Central memory CD8-positive, alpha-beta T cell (primary cell): ENCODE results near the gene GARIN5A.
"Not testable (repeated sequence)": the region's sequence is repeated elsewhere in the genome, so short reads cannot be mapped to it uniquely, and the experiment has no call there.

Source experiments
- ATAC-seq: fragments of 150-1000 bp; cut with Tn5 transposase; replicated peaks from 2 replicates; pipeline ENCODE4 v1.10.0; 2022; ENCODE audit warnings: mild to moderate bottlenecking, moderate FRiP score, moderate number of reproducible peaks; ENCODE audit not compliant: poor library complexity, severe bottlenecking; ENCODE audit errors: extremely low read depth
- DNase-seq, 2 donors: peaks; one replicate each; pipeline ENCODE4 v3.0.0; 2021; ENCODE audit warnings: low spot score in 2 of 2
- H3K27ac Mint-ChIP-seq: one replicate; pipeline ENCODE4 v1.8.0; 2022; ENCODE audit warnings: low read depth, mild to moderate bottlenecking, moderate library complexity, mixed read lengths
- H3K27me3 Mint-ChIP-seq: one replicate; pipeline ENCODE4 v1.8.0; 2022; ENCODE audit warnings: mixed read lengths
- H3K36me3 Mint-ChIP-seq: one replicate; pipeline ENCODE4 v1.8.0; 2022; ENCODE audit warnings: mild to moderate bottlenecking, moderate library complexity, mixed read lengths; ENCODE audit not compliant: insufficient read depth
- H3K4me1 Mint-ChIP-seq: one replicate; pipeline ENCODE4 v1.8.0; 2022; ENCODE audit warnings: mixed read lengths
- H3K4me3 Mint-ChIP-seq: one replicate; pipeline ENCODE4 v1.8.0; 2022; ENCODE audit warnings: mild to moderate bottlenecking, moderate library complexity, mixed read lengths
- H3K9me3 Mint-ChIP-seq: one replicate; pipeline ENCODE4 v1.8.0; 2022; ENCODE audit warnings: mixed read lengths

GARIN5A gene

DNA sequence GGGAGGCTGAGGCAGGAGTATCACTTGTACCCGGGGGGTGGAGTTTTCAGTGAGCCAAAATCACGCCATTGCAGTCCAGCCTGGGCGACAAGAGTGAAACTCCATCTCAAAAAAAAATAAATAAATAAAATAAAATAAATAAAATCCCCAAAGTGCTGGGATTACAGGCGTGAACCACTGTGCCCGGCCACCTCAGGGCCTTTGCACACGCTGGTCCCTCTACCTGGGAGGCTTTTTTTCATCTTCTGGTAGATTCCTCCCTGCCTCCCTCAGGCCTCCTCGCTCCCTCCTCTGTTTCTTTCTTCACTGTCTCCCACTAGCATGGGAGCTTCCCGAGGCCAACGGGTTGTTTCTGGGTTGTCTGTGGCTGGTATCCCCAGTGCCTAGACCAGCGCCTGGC is 28.9 kb downstream of the GARIN5A start:
- no peak overlapping the region for H3K4me3 Mint-ChIP-seq
- no peaks in the 10 kb centered on the region for H3K9me3 Mint-ChIP-seq
- no peak for ATAC-seq
- no peaks in the 10 kb centered on the region for H3K4me1 Mint-ChIP-seq
- no peak for DNase-seq
- no peak overlapping the region for H3K27ac Mint-ChIP-seq
- peaks cover 37% of the 10 kb centered on the region for H3K27me3 Mint-ChIP-seq
- peaks cover 1% of the 10 kb centered on the region for H3K36me3 Mint-ChIP-seq

DNA sequence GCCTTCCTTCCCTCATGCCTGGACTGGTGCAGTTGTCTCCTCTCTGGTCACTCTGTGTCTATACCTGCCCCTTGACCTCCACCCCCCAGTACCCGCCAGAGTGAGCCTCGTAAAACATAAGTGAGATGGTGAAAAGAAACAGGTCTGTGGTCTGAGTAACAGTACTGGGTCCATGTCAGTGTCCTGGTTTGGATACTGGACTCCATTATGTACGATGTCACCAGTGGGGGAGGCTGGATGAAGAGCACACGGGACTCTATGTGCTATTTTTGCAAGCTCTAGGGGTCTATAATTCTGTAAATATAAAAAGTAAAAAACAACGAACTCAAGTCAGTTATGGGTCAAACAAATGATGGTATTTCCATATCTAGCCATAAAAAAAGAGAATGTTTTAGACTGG is 29.6 kb downstream of the GARIN5A start:
- ATAC-seq (no peak), DNase-seq (no peak)
- Mint-ChIP-seq H3K36me3 (peaks cover 1% of the 10 kb centered on the region), H3K4me3 (no peak overlapping the region), H3K9me3 (no peaks in the 10 kb centered on the region), H3K27me3 (peaks cover 30% of the 10 kb centered on the region), H3K27ac (no peak overlapping the region), H3K4me1 (no peaks in the 10 kb centered on the region)

DNA sequence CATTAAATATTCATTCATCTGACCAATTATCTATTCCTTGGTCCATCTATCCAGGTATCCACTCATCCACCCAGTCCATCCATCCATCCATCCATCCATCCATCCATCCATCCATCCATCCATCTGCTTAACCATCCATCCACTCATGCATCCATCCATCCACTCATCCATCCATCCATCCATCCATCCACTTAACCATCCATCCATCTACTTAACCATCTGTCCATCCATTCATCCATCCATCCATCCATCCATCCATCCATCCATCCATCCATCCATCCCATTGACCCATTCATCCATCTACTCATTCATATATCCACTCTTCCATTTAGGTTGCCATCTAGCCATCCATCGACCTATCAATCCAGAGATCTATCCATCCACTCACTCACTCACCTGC is 32.6 kb downstream of the GARIN5A start:
- H3K9me3 Mint-ChIP-seq = no peaks in the 10 kb centered on the region
- ATAC-seq = no peak
- H3K4me3 Mint-ChIP-seq = no peak overlapping the region
- H3K36me3 Mint-ChIP-seq = peaks cover 1% of the 10 kb centered on the region
- peaks cover 33% of the 10 kb centered on the region for H3K27me3 Mint-ChIP-seq
- no peak for DNase-seq
- no peak overlapping the region for H3K27ac Mint-ChIP-seq
- no peaks in the 10 kb centered on the region for H3K4me1 Mint-ChIP-seq

DNA sequence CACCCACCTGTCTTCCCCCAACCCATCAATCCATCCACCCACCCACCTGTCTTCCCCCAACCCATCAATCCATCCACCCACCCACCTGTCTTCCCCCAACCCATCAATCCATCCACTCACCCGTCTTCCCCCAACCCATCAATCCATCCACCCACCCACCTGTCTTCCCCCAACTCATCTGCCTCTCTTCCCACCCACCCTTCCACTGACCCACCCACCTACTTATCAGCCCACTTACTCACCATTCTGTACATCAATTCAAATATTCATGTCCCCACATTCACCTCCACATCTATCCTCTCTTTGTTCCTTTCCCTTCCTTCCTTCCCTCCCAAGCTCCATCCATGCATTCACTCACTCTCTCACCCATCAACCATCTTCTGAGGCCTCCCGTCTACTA is 37.5 kb downstream of the GARIN5A start:
- not testable (repeated sequence) for ATAC-seq

DNA sequence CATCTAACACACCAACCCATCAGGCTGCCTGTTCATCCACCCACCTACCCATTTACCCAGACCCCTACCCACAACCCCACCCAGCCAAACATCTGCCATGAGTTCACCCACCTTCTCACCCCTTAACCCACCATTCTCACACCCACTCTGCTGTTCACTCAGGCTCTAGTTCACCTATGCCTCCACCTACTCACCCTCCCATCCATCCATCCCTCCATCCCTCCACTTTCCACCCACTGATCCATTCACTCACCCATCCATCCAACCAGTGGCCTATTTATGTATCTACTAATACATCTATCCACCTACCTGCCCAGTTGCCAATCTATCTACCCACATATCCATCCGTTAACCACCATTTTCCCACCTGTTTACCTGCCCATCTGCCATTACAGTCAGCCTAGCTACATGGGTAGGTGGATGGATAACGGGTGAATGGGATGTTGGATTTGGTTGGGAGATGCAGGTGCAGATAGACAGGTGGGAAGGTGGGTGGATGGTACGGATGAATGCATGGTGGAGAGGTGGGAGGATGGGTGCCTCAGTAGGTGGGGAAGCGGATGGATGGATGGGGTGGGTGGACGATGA is 38.7 kb downstream of the GARIN5A start:
- H3K27ac Mint-ChIP-seq = no peak overlapping the region
- peaks cover 26% of the 10 kb centered on the region for H3K27me3 Mint-ChIP-seq
- no peaks in the 10 kb centered on the region for H3K9me3 Mint-ChIP-seq
- DNase-seq (no peak), ATAC-seq (no peak)
- H3K4me3 Mint-ChIP-seq = no peak overlapping the region
- H3K4me1 Mint-ChIP-seq = no peaks in the 10 kb centered on the region
- no peaks in the 10 kb centered on the region for H3K36me3 Mint-ChIP-seq

More for the DNA sequence above, 37.5 kb downstream of the GARIN5A start:
- H3K4me1 Mint-ChIP-seq, H3K27ac Mint-ChIP-seq, H3K4me3 Mint-ChIP-seq, H3K9me3 Mint-ChIP-seq, DNase-seq, H3K36me3 Mint-ChIP-seq: not testable (repeated sequence)
- peaks cover 19% of the 10 kb centered on the region for H3K27me3 Mint-ChIP-seq

DNA sequence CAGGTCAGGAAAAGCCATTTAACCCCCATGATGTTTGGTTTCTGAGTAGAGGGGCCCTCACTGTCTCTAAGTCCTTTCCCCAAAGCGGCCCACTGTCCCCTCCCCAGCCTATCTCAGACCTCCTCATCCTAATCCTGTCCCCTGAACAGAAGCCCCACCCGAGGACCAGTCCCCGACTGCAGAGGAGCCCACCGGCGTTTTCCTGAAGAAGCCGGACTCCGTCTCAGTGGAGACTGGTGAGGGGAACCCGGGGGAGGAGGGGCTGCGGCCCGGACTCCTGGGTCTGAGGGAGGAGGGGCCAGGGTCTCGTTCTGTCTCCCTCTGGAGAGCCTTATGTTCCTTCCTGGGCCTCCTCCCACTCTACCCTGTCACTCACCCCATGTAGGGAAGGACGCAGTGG is 41.0 kb downstream of the GARIN5A start:
- Mint-ChIP-seq H3K9me3 (no peaks in the 10 kb centered on the region), H3K27ac (no peak overlapping the region), H3K4me1 (peaks cover 11% of the 10 kb centered on the region), H3K4me3 (no peak overlapping the region), H3K36me3 (peaks cover 8% of the 10 kb centered on the region), H3K27me3 (peaks cover 28% of the 10 kb centered on the region)
- DNase-seq (no peak), ATAC-seq (no peak)

DNA sequence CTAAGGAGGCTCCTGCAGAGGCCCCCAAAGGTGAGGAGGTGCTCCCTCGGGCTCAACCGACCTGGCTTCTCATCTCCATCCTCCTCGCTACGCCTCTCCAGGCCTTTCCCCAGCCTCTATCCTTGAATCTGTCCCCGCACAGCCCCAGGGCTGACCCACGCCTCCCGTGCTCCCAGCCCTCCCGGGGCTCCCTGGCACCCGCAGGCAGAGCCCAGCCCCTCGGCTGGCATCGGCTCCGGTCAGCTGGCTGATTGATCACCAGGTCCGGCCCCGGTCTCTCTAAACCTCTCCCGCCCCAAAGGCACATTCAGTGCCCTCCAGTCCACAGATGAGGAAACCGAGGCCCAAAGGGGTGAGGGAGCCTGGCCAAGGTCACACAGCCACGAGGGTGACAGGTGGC is 41.4 kb downstream of the GARIN5A start:
- Mint-ChIP-seq H3K36me3 (peaks cover 8% of the 10 kb centered on the region), H3K4me3 (no peak overlapping the region)
- no peak for ATAC-seq

DNA sequence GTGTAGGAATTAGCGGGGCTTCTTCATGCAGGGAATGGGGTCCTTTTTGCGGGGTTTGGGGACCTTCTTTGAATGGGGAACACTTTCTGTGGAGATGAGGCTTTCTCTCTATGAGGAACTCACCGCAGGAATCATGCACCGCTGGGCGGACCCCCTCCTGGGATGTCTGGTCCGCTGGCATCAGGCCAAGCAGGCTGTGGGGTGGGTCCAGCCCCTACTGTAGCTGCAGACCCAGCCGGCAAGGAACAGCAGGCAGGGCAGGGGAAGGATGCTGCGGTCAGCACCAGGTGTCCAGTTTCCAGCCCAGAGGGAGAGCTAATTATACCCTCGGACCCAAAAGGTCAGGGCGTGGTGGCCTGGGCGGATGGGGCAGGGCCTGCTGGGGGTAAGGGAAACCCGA is 42.1 kb downstream of the GARIN5A start:
- Mint-ChIP-seq H3K4me3 (no peak overlapping the region), H3K27me3 (peaks cover 17% of the 10 kb centered on the region), H3K9me3 (no peaks in the 10 kb centered on the region), H3K4me1 (peaks cover 11% of the 10 kb centered on the region), H3K36me3 (peaks cover 8% of the 10 kb centered on the region), H3K27ac (no peak overlapping the region)
- no peak for ATAC-seq
- no peak for DNase-seq

More for the DNA sequence above, 41.4 kb downstream of the GARIN5A start:
- DNase-seq = no peak
- Mint-ChIP-seq H3K27me3 (peaks cover 23% of the 10 kb centered on the region), H3K4me1 (peaks cover 11% of the 10 kb centered on the region), H3K9me3 (no peaks in the 10 kb centered on the region), H3K27ac (no peak overlapping the region)

DNA sequence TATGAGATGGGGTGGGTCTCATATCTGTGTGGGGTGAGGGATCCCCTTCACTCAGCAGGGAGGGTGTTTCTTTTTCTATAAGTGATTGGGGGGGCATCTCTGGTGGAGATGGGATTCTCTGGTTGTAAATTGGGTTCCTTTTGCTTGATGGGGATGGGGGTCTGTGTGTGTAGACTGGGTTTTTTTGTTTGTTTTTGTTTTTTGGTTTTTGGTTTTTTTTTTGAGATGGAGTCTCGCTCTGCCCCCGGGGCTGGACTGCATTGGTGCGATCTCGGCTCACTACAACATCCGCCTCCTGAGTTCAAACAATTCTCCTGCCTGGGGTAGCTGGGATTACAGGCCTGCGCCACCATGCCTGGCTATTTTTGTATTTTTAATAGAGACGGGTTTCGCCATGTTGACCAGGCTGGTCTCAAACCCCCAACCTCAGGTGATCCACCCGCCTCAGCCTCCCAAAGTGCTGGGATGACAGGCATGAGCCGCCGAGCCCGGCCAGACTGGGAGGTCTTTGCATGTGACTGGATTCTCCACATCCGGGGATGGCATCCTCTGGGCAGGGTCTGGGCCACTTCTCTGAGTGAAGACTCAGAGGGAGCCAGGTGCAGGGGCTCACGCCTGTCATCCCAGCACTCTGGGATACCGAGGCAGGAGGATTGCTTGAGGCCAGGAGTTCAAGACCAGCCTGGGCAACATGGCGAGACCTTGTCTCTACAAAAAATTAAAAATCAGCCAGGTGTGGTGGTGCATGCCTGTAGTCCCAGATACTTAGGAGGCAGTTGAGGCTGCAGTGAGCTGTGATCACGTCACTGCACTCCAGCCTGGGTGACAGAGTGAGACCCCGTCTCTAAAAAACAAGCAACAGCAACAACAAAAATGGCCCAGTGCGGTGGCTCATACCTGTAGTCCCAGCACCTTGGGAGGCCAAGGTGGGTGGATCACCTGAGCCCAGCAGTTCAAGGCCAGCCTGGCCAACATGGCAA is 43.2 kb downstream of the GARIN5A start:
- Mint-ChIP-seq H3K36me3 (peaks cover 8% of the 10 kb centered on the region), H3K27me3 (peaks cover 19% of the 10 kb centered on the region), H3K4me3 (peak overlapping the region; percentile 84), H3K27ac (no peak overlapping the region), H3K4me1 (peaks cover 11% of the 10 kb centered on the region), H3K9me3 (no peaks in the 10 kb centered on the region)
- no peak for ATAC-seq
- no peak for DNase-seq

DNA sequence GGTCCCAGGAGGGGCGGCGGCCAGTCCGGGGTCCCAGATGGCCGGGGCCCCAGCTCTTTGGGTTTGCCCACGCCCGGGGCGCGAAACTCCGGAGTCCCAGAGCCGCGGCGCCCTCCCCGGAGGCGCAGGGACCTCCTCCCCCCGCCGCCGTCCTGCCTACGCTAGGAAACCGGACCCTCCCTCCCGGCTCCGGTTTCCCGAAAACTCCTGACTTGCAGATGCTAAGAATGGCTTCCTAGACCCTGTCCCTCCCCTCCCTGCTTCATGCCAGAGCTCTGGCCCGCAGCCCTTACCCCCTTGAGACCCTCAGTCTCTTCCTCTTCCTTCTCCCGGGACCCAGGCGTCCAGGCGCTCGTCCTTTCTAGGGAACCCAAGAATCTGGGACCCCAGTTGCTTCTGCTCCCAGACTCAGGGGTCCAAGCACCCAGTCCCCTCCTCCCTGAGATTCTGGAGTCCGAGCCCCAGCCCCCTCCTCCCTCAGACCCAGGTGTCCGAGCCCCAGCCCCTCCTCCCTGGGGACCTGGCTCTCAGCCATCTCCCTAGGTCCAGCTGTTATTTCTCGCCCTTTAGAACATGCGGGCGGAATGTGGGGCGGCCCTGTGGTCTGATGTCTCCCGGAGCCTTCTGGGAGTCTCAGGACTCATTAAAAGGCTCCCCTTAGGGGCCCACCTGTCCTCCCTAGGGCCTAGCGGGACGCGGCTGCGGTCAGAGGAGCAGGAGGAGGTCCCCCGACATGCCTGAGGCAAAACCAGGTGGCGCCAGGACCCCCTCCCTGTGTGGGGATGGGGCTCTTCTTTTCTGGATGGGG is 44.2 kb downstream of the GARIN5A start, which contains the start of gene MYBPC2:
Gene MYBPC2 (plus strand): TSS at position 672 of the 808 bp plus-strand sequence. CDS start 62 bp downstream, at position 734.
- peaks cover 11% of the 10 kb centered on the region for H3K4me1 Mint-ChIP-seq
- ATAC-seq = no peak

DNA sequence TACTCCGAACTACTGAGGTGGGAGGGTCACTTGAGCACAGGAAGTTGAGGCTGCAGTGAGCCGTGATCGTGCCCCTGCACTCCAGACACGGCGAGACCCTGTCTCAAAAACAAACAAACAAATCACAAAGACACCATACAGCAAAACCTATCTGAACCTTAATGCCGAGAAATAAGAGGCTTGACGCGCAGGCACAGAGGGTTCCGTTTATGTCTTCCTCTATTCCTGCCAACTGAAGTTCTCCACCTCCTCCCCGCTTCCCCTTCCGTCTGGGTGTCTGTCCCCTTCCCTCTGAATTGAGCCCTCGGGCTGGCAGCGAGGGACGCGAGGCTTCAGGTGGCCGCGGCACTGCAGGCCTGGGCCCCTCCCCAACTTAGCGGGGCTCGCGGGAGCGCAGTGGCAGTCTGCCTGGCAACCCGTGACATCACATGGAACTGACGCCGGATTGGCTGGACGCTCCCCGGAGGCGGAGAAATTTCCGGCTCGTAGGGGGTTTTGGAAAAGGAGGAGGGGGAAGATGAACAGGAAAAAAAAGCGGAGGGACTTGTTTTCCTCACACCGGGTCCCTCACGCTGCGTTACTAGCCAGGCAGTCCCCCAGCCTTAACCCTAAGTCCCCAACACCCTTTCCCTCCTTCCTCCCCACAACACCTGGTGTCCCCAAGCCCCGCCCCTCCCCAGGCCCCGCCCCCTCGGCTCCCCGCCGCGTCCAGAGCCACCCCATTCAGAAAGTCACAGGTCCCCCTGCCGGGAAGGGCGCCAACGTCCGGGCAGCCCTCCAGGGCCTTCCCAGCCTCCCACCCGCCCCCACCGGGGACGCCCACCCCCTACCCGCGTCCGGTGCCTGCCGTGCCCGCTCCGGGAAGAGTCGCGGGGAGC is 45.1 kb downstream of the GARIN5A start:
- peaks cover 11% of the 10 kb centered on the region for H3K4me1 Mint-ChIP-seq

More for the DNA sequence above, 44.2 kb downstream of the GARIN5A start, which contains the start of gene MYBPC2:
- peaks cover 9% of the 10 kb centered on the region for H3K36me3 Mint-ChIP-seq
- H3K27ac Mint-ChIP-seq = peak within 1 kb of the TSS; percentile 91
- peak within 1 kb of the TSS; percentile 84 for H3K4me3 Mint-ChIP-seq
- H3K27me3 Mint-ChIP-seq = peaks cover 19% of the 10 kb centered on the region
- no peak for DNase-seq
- H3K9me3 Mint-ChIP-seq = no peaks in the 10 kb centered on the region

More for the DNA sequence above, 45.1 kb downstream of the GARIN5A start:
- peaks cover 9% of the 10 kb centered on the region for H3K36me3 Mint-ChIP-seq
- H3K27me3 Mint-ChIP-seq = peaks cover 19% of the 10 kb centered on the region
- DNase-seq (peak; percentile 82 to 90), ATAC-seq (peak; percentile 91)
- peak overlapping the region; percentile 84 for H3K4me3 Mint-ChIP-seq
- peak overlapping the region; percentile 91 for H3K27ac Mint-ChIP-seq
- no peaks in the 10 kb centered on the region for H3K9me3 Mint-ChIP-seq
